HepG2 (cell line): ENCODE results near the gene RCE1. TPM values are rescaled to one million over a fixed set of nuclear protein-coding genes. Genes with fewer than 3 reads are reported as not detected.

Experiments used
- AGO1 ChIP-seq: fragments of 200-400 bp; formaldehyde crosslinking; IDR thresholded peaks from 2 replicates; pipeline ENCODE4 v1.6.1; 2017; ENCODE audit warnings: mild to moderate bottlenecking, low read depth, low read length, moderate library complexity; ENCODE audit not compliant: poor library complexity, severe bottlenecking
- ATF7 ChIP-seq, 2 experiments: fragments of 450-650 bp in 1 of 2; sonication (generic) in 1 of 2; formaldehyde crosslinking in 1 of 2; IDR thresholded peaks; 2 replicates each; pipeline versions ENCODE4 v1.4.0 to v1.6.1; 2016 to 2020; ENCODE audit warnings: antibody characterized with exemption in 1 of 2, mild to moderate bottlenecking in 1 of 2, missing genetic modification reagents in 1 of 2
- BHLHE40 ChIP-seq: IDR thresholded peaks from 2 replicates; pipeline ENCODE4 v1.6.1; 2011; ENCODE audit warnings: low read length, improper control_type of control experiment
- FOXP1 ChIP-seq, 2 experiments: fragments of 450-650 bp in 1 of 2; IDR thresholded peaks; 2 replicates each; pipeline ENCODE4 v1.6.1; 2017 to 2018; ENCODE audit warnings: antibody characterized with exemption in 1 of 2
- IRF1 ChIP-seq: sonication (generic); formaldehyde crosslinking; IDR thresholded peaks from 2 replicates; pipeline ENCODE4 v1.4.0; 2020; ENCODE audit warnings: low read depth, mild to moderate bottlenecking, missing genetic modification reagents
- NR2F1 ChIP-seq, 2 experiments: fragments of 450-650 bp in 1 of 2; formaldehyde crosslinking in 1 of 2; IDR thresholded peaks; 2 replicates each; pipeline versions ENCODE4 v1.5.0 to v1.6.1; 2016 to 2020; ENCODE audit warnings: mild to moderate bottlenecking in 1 of 2, missing compliant biosample characterization in 1 of 2, missing genetic modification reagents in 1 of 2, moderate library complexity in 1 of 2
- SALL1 ChIP-seq: sonication (generic); formaldehyde crosslinking; IDR thresholded peaks from 2 replicates; pipeline ENCODE4 v1.8.0; 2022; ENCODE audit warnings: mild to moderate bottlenecking, missing genetic modification reagents
- TMF1 ChIP-seq: sonication (generic); formaldehyde crosslinking; IDR thresholded peaks from 2 replicates; pipeline ENCODE4 v1.8.1; 2022; ENCODE audit warnings: low read depth, missing genetic modification reagents
- ZFP82 ChIP-seq: sonication (generic); formaldehyde crosslinking; IDR thresholded peaks from 2 replicates; pipeline ENCODE4 v1.5.1; 2020; ENCODE audit warnings: mild to moderate bottlenecking, missing genetic modification reagents, borderline replicate concordance
- ZNF18 ChIP-seq: sonication (generic); formaldehyde crosslinking; IDR thresholded peaks from 2 replicates; pipeline ENCODE4 v1.8.0; 2022; ENCODE audit warnings: mild to moderate bottlenecking, missing genetic modification reagents; ENCODE audit not compliant: insufficient replicate concordance
- ZNF878 ChIP-seq: sonication (generic); formaldehyde crosslinking; IDR thresholded peaks from 2 replicates; pipeline ENCODE4 v1.8.1; 2023; ENCODE audit warnings: mild to moderate bottlenecking, missing genetic modification reagents, moderate library complexity
- polyA plus RNA-seq, 8 experiments: library from polyadenylated mRNA; depleted of rRNA in 3 of 8; stranded (reverse) in 7 of 8; unstranded in 1 of 8; fragments of >200 nt; fragmentation: Illumina TruSeq in 4 of 8; extraction: Trizol in 4 of 8; gene quantifications; 2 replicates each; pipeline versions ENCODE4 v1.2.1 to v1.2.3, GENCODE V29; 2011 to 2016; ENCODE audit warnings: low read depth in 4 of 8, missing spikeins in 1 of 8, mixed read lengths in 1 of 8; ENCODE audit not compliant: insufficient read depth in 1 of 8
- total RNA-seq, 5 experiments: library from RNA; depleted of rRNA; stranded (reverse); fragments of >200 nt; fragmentation: Illumina TruSeq; extraction: Trizol; gene quantifications; 2 replicates each; pipeline ENCODE4 v1.2.3, GENCODE V29; 2016; ENCODE audit warnings: low read depth in 1 of 5
- TF ChIP-seq, protein P1 (sequence below): sonication (generic); formaldehyde crosslinking; IDR thresholded peaks from 2 replicates; pipeline ENCODE4 v1.4.0; 2020; ENCODE audit warnings: missing genetic modification reagents

RCE1 gene
- total and polyA plus RNA-seq, 2 of the 13 experiments (the other 11 are each of a cell fraction or from before 2014, with no cell fraction given): 22.2 to 22.4 TPM

GRCh38 chr11:66884443-66884842 lies 41.2 kb downstream of the RCE1 start (continued):
- no peak for TF ChIP-seq ZNF18
- TF ChIP-seq SALL1: peak; percentile 80
- no peak for TF ChIP-seq TMF1 (CRISPR knock-in tag)
- no peak for TF ChIP-seq ATF7 (IDR thresholded peaks at IDR 0.05)
- TF ChIP-seq ATF7 (CRISPR knock-in tag; IDR thresholded peaks at IDR 0.05): no peak
- TF ChIP-seq FOXP1 (IDR thresholded peaks at IDR 0.05): no peak
- peak; percentile 26; the same call in 1 of the 2 replicates for TF ChIP-seq FOXP1 (CRISPR knock-in tag; IDR thresholded peaks at IDR 0.05)
- no peak for TF ChIP-seq NR2F1 (CRISPR knock-in tag; IDR thresholded peaks at IDR 0.05)
- TF ChIP-seq AGO1: no peak
- TF ChIP-seq ZFP82 (CRISPR knock-in tag): no peak
- TF ChIP-seq BHLHE40: 0 out of 2 replicates have a peak, but pooled peaks have one; percentile 11
- TF ChIP-seq ZNF878 (CRISPR knock-in tag): no peak
- TF ChIP-seq IRF1 (CRISPR knock-in tag): no peak
- TF ChIP-seq, protein P1, sequence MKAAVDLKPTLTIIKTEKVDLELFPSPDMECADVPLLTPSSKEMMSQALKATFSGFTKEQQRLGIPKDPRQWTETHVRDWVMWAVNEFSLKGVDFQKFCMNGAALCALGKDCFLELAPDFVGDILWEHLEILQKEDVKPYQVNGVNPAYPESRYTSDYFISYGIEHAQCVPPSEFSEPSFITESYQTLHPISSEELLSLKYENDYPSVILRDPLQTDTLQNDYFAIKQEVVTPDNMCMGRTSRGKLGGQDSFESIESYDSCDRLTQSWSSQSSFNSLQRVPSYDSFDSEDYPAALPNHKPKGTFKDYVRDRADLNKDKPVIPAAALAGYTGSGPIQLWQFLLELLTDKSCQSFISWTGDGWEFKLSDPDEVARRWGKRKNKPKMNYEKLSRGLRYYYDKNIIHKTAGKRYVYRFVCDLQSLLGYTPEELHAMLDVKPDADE (CRISPR knock-in tag): no peak
